ENCODE results near the gene ADAMTSL3. TPM values are rescaled to one million over a fixed set of nuclear protein-coding genes. Genes with fewer than 3 reads are reported as not detected.

The ADAMTSL3 gene
- polyA plus RNA-seq, 1 experiment = 0.05 TPM

GRCh38 chr15:83913034-83913632 is 259.2 kb downstream of the ADAMTSL3 start:
- no peaks in the 10 kb centered on the region for H3K27me3 ChIP-seq (ENCODE audit: control insufficient read depth, insufficient read depth, low read length)
- H3K4me3 ChIP-seq (ENCODE audit: low read depth, low read length) = no peak overlapping the region
- TF ChIP-seq, protein P1, sequence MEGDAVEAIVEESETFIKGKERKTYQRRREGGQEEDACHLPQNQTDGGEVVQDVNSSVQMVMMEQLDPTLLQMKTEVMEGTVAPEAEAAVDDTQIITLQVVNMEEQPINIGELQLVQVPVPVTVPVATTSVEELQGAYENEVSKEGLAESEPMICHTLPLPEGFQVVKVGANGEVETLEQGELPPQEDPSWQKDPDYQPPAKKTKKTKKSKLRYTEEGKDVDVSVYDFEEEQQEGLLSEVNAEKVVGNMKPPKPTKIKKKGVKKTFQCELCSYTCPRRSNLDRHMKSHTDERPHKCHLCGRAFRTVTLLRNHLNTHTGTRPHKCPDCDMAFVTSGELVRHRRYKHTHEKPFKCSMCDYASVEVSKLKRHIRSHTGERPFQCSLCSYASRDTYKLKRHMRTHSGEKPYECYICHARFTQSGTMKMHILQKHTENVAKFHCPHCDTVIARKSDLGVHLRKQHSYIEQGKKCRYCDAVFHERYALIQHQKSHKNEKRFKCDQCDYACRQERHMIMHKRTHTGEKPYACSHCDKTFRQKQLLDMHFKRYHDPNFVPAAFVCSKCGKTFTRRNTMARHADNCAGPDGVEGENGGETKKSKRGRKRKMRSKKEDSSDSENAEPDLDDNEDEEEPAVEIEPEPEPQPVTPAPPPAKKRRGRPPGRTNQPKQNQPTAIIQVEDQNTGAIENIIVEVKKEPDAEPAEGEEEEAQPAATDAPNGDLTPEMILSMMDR (IDR thresholded peaks at IDR 0.05; ENCODE audit: low read depth, low read length) = no peak
- H3K9me3 ChIP-seq (ENCODE audit: control insufficient read depth, insufficient read depth, low read length) = no peaks in the 10 kb centered on the region
- ChIA-PET POLR2A (no interaction called here), CTCF (no interaction called here)
- no peak for DNase-seq (ENCODE audit: low read depth, low spot score)
- no peak overlapping the region for H3K27ac ChIP-seq (ENCODE audit: low read depth, low read length)

DNA sequence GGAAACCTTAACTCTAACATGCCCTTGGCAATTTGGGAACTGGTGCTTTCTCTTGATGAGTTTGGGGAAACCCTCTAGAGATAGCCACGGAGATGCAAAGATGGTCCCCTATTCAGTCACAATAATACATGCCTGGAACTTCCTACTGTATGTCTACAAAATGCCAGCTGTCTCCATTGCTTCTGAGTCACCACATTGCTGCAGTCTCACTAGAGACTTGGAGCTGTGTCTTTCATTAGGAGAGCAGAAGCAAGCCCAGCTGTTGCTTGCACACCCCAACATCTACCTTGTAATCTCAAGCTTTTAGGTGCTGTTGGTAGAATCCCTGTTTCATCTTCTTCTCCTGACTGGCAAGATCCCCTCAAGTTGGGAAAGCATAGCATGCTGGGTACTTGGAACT is 261.0 kb downstream of the ADAMTSL3 start:
- TF ChIP-seq, protein P1 (IDR thresholded peaks at IDR 0.05; ENCODE audit: low read depth, low read length) = no peak
- POLR2A ChIA-PET = no interaction called here
- CTCF ChIA-PET = no interaction called here
- H3K9me3 ChIP-seq (ENCODE audit: control insufficient read depth, insufficient read depth, low read length) = no peaks in the 10 kb centered on the region
- DNase-seq (ENCODE audit: low read depth, low spot score) = no peak
- H3K27me3 ChIP-seq (ENCODE audit: control insufficient read depth, insufficient read depth, low read length) = no peaks in the 10 kb centered on the region
- H3K27ac ChIP-seq (ENCODE audit: low read depth, low read length) = no peak overlapping the region
- no peak overlapping the region for H3K4me3 ChIP-seq (ENCODE audit: low read depth, low read length)

DNA sequence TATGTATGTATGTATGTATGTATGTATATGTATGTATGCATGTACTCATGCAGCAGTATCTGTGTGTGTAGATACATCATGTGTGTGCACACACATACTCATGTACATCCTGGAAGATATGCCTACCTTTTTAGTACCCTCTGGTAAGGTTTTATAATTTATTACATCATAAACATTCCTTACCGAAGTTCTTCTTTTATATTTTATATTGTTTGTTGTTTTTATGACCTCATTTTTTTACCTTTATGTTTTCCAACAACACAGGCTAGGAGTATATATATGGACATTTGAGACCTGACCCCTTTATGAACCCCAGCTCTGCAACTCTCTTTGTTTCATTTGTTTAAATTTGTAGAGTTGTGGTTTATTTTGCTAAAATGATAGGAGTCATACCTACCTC is 263.5 kb downstream of the ADAMTSL3 start:
- Histone ChIP-seq H3K27ac (ENCODE audit: low read depth, low read length) (no peak overlapping the region), H3K9me3 (ENCODE audit: control insufficient read depth, insufficient read depth, low read length) (no peaks in the 10 kb centered on the region), H3K27me3 (ENCODE audit: control insufficient read depth, insufficient read depth, low read length) (no peaks in the 10 kb centered on the region), H3K4me3 (ENCODE audit: low read depth, low read length) (no peak overlapping the region)
- CTCF ChIA-PET = no interaction called here
- POLR2A ChIA-PET = no interaction called here
- TF ChIP-seq, protein P1 (IDR thresholded peaks at IDR 0.05; ENCODE audit: low read depth, low read length) = no peak
- no peak for DNase-seq (ENCODE audit: low read depth, low spot score)

DNA sequence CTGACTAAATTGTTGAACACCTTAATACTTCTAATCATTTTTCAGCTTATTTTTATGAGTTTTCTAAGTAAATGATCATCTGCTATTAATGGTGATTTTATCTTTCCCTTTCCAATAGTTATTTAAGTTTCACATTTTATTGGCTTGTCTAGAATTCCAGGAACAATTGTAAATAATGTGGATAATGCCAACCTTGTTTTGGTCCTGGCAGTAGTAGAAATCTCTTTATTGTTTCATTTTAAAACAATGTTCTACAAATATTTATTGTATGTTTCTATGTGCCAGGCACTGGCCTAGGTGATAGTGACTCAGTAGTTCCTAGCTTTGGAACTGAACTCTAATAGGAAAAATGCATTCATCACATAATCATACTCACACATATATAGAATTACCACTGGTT is 264.1 kb downstream of the ADAMTSL3 start:
- POLR2A ChIA-PET = no interaction called here
- CTCF ChIA-PET = no interaction called here

DNA sequence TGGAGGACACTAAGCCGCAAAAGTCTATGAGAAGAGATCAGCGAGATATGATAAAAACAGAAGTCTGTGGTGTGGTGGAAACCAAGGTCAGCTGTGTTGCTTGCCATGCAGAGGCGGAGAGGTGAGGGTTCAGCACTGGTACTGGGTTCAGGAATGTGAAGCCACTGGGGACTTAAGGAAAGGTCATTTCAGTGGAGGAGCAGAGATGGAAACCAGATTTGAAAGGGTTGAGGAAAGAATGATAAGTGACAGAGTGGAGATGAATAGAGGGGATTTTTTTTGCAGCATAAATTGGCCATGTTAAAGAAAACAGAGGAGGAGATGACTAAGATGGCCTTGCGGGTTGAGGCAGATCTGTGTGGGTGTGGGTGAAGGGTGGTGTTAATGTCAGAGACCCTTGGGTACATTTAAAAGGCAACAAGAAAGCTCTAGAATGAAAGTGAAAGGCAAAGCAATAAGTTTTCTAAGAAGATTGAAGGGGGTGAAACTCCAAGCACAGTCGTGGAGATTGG is 265.5 kb downstream of the ADAMTSL3 start:
- no peak for DNase-seq (ENCODE audit: low read depth, low spot score)
- no peaks in the 10 kb centered on the region for H3K9me3 ChIP-seq (ENCODE audit: control insufficient read depth, insufficient read depth, low read length)
- CTCF ChIA-PET = no interaction called here

More for the DNA sequence above, 264.1 kb downstream of the ADAMTSL3 start:
- Histone ChIP-seq H3K4me3 (ENCODE audit: low read depth, low read length) (no peak overlapping the region), H3K9me3 (ENCODE audit: control insufficient read depth, insufficient read depth, low read length) (no peaks in the 10 kb centered on the region), H3K27ac (ENCODE audit: low read depth, low read length) (no peak overlapping the region), H3K27me3 (ENCODE audit: control insufficient read depth, insufficient read depth, low read length) (no peaks in the 10 kb centered on the region)
- TF ChIP-seq, protein P1 (IDR thresholded peaks at IDR 0.05; ENCODE audit: low read depth, low read length) = no peak
- DNase-seq (ENCODE audit: low read depth, low spot score) = no peak

More for the DNA sequence above, 265.5 kb downstream of the ADAMTSL3 start:
- no peak overlapping the region for H3K4me3 ChIP-seq (ENCODE audit: low read depth, low read length)
- H3K27me3 ChIP-seq (ENCODE audit: control insufficient read depth, insufficient read depth, low read length) = no peaks in the 10 kb centered on the region
- TF ChIP-seq, protein P1 (IDR thresholded peaks at IDR 0.05; ENCODE audit: low read depth, low read length) = no peak
- POLR2A ChIA-PET = no interaction called here
- H3K27ac ChIP-seq (ENCODE audit: low read depth, low read length) = no peak overlapping the region

Data from AG04450 (cell line).